Stimulated activated CD8-positive, alpha-beta memory T cell treated with anti-CD3 and anti-CD28 coated beads, Interleukin-12 subunit alpha, Interleukin-12 subunit beta, amount 100 ng/mL, for 1 hour (primary cell): ENCODE results near the gene CRB3.

Experiments used
- DNase-seq: peaks from one replicate; pipeline ENCODE4 v3.0.0-alpha.2; 2020; ENCODE audit warnings: low read depth

The CRB3 gene

GRCh38 chr19:6433165-6433564, 30.9 kb upstream of the CRB3 start:
- DNase-seq, result no peak

- DNase-seq, result no peak
Observed at GRCh38 chr19:6433663-6434062, 30.4 kb upstream of the CRB3 start, which contains the start of gene SLC25A41. Gene SLC25A41, minus strand, starts transcription at chr19:6433763. Its CDS starts 70 bp downstream, at chr19:6433693.

- DNase-seq, result no peak
Observed at GRCh38 chr19:6439743-6440142, 24.3 kb upstream of the CRB3 start.

GRCh38 chr19:6440905-6441304, 23.2 kb upstream of the CRB3 start:
- DNase-seq, result no peak

GRCh38 chr19:6442087-6442688, 21.9 kb upstream of the CRB3 start:
- no peak for DNase-seq

- no peak for DNase-seq
Observed at GRCh38 chr19:6443986-6444385, 20.1 kb upstream of the CRB3 start.

GRCh38 chr19:6446452-6446851, 17.6 kb upstream of the CRB3 start:
- no peak for DNase-seq

GRCh38 chr19:6448045-6448444, 16.0 kb upstream of the CRB3 start:
- no peak for DNase-seq

- DNase-seq, result no peak
Observed at GRCh38 chr19:6450166-6450565, 13.9 kb upstream of the CRB3 start.

GRCh38 chr19:6451583-6452222, 12.4 kb upstream of the CRB3 start:
- DNase-seq, result no peak

- DNase-seq, result no peak
Observed at GRCh38 chr19:6452223-6452614, 11.9 kb upstream of the CRB3 start.

GRCh38 chr19:6452899-6453298, 11.2 kb upstream of the CRB3 start:
- no peak for DNase-seq

GRCh38 chr19:6453951-6454565, 10.0 kb upstream of the CRB3 start:
- no peak for DNase-seq

GRCh38 chr19:6455924-6456323, 8.1 kb upstream of the CRB3 start:
- DNase-seq, result no peak

GRCh38 chr19:6457958-6458694, 5.9 kb upstream of the CRB3 start:
- DNase-seq, result no peak

GRCh38 chr19:6458695-6459261, 5.3 kb upstream of the CRB3 start:
- DNase-seq, result no peak

- DNase-seq, result no peak
Observed at GRCh38 chr19:6459262-6460098, 4.6 kb upstream of the CRB3 start, which contains the start of gene SLC25A23. Gene SLC25A23, minus strand, starts transcription at chr19:6459792. Its CDS starts 164 bp downstream, at chr19:6459628.

- peak; percentile 94 for DNase-seq
Observed at GRCh38 chr19:6460099-6460884, 3.8 kb upstream of the CRB3 start.

GRCh38 chr19:6465006-6465405, 935 bp downstream of the CRB3 start:
- DNase-seq, result no peak

- DNase-seq, result no peak
Observed at GRCh38 chr19:6465663-6466062, 1.6 kb downstream of the CRB3 start.
